ENCODE results near the gene LIN28B.

Gene LIN28B

GRCh38 chr6:105095139-105095538, 138.2 kb downstream of the LIN28B start:
- H3K4me3 ChIP-seq (replicated peaks; ENCODE audit: low read depth, low read length), result no peak overlapping the region
- no peak for DNase-seq (ENCODE audit: low read depth)
- no peak for TF ChIP-seq CTCF (IDR thresholded peaks at IDR 0.05; ENCODE audit: low read length, missing control alignments)

GRCh38 chr6:105097288-105097687, 140.4 kb downstream of the LIN28B start:
- H3K4me3 ChIP-seq (replicated peaks; ENCODE audit: low read depth, low read length), result no peak overlapping the region
- TF ChIP-seq CTCF (IDR thresholded peaks at IDR 0.05; ENCODE audit: low read length, missing control alignments), result no peak
- no peak for DNase-seq (ENCODE audit: low read depth)

GRCh38 chr6:105099371-105099770, 142.5 kb downstream of the LIN28B start:
- no peak for DNase-seq (ENCODE audit: low read depth)
- TF ChIP-seq CTCF (IDR thresholded peaks at IDR 0.05; ENCODE audit: low read length, missing control alignments), result no peak
- no peak overlapping the region for H3K4me3 ChIP-seq (replicated peaks; ENCODE audit: low read depth, low read length)

GRCh38 chr6:105102186-105102585, 145.3 kb downstream of the LIN28B start:
- TF ChIP-seq CTCF (IDR thresholded peaks at IDR 0.05; ENCODE audit: low read length, missing control alignments), result no peak
- no peak for DNase-seq (ENCODE audit: low read depth)

GRCh38 chr6:105105094-105105493, 148.2 kb downstream of the LIN28B start:
- no peak overlapping the region for H3K4me3 ChIP-seq (replicated peaks; ENCODE audit: low read depth, low read length)
- no peak for DNase-seq (ENCODE audit: low read depth)
- no peak for TF ChIP-seq CTCF (IDR thresholded peaks at IDR 0.05; ENCODE audit: low read length, missing control alignments)

More at GRCh38 chr6:105102186-105102585, 145.3 kb downstream of the LIN28B start:
- no peak overlapping the region for H3K4me3 ChIP-seq (replicated peaks; ENCODE audit: low read depth, low read length)

GRCh38 chr6:105106260-105106659, 149.4 kb downstream of the LIN28B start:
- H3K4me3 ChIP-seq (replicated peaks; ENCODE audit: low read depth, low read length), result no peak overlapping the region
- TF ChIP-seq CTCF (IDR thresholded peaks at IDR 0.05; ENCODE audit: low read length, missing control alignments), result no peak
- no peak for DNase-seq (ENCODE audit: low read depth)

- DNase-seq (ENCODE audit: low read depth), result no peak
- no peak for TF ChIP-seq CTCF (IDR thresholded peaks at IDR 0.05; ENCODE audit: low read length, missing control alignments)
- H3K4me3 ChIP-seq (replicated peaks; ENCODE audit: low read depth, low read length), result no peak overlapping the region
Observed at GRCh38 chr6:105107207-105107606, 150.3 kb downstream of the LIN28B start.
